HG02798 (cell line): ENCODE measurements around the gene UCN2.

Source experiments
- ATAC-seq: cut with Tn5 transposase; IDR thresholded peaks from one replicate; pipeline ENCODE4 v1.9.1; 2021; ENCODE audit warnings: mild to moderate bottlenecking; ENCODE audit not compliant: unreplicated experiment, poor library complexity

Gene UCN2, protein sequence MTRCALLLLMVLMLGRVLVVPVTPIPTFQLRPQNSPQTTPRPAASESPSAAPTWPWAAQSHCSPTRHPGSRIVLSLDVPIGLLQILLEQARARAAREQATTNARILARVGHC

DNA sequence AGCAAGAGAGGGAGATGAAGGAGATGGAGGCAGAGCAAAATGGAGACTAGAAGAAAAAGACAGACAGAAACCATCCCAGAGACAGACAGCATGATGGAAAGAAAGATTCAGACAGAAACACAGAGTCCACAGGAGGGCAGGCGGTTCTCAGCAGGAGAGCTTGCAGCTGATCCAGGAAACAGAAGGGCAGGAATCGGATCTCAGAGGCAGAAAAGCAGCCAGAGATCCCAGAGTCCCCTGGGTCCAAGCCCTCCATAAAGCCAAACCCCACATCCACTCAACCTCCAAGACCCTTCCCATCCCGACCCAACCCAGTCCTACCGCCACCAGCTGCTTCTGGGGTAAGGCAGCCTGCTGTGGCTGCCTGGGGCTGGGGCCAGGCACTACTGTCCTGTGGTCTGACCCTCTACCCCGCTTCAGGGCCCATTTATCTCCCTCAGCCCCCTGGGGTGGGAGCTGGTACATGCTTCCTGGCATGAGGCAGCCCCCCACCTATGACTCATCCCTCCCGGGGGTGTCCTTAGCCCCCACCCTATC, at the start of gene UCN2:
TSS of gene UCN2 (minus strand) at position 400 of the 537 bp plus-strand sequence. CDS start 657 bp downstream, outside the sequence.
- no peak for ATAC-seq

DNA sequence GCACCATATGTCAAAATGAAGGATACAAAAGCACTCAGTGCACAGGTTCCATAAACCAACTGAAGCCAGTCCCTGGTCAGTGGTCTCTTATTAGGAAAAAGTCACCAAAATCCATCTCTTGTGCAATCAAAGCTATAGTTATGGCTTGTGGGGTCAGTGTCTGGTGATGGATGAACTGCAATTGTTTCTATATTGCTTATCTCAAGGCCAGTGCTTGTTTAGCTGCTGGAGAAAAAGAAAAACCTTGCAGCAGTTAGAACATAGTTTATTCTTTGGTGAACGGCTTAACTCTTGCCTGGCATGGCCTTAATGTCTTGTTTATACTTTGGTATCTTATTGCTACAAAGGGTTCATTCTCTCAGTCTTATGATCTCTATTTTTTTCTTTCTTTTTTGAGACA, 48.7 kb upstream of the UCN2 start:
- ATAC-seq: no peak

- ATAC-seq: peak; percentile 98
These were observed 45.8 kb upstream of the UCN2 start, which contains the start of gene UQCRC1 for GRCh38 chr3:48609088-48610005. UQCRC1 (minus strand) TSS chr3:48609646; CDS start chr3:48609620, 26 bp downstream.

- ATAC-seq: no peak
These were observed 43.9 kb upstream of the UCN2 start for GRCh38 chr3:48607519-48607918.

DNA sequence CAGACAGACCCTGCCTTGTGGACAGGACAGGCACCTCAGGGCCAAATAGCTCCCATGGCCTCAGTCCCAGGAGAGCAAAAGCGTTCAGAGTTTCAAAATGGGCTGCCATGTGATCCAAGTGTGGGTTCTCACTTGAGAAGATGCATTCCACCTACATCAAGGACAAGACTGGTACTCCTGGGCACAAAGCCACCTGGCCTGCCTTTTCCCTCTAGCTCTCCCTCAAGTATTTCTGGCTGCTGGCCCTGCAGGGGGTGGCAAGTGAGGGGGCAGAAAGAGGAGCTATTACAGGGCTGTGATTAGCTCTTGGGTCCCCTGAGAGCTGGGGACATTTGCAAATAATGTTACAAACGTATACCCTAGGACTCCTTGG, 38.0 kb upstream of the UCN2 start:
- no peak for ATAC-seq

DNA sequence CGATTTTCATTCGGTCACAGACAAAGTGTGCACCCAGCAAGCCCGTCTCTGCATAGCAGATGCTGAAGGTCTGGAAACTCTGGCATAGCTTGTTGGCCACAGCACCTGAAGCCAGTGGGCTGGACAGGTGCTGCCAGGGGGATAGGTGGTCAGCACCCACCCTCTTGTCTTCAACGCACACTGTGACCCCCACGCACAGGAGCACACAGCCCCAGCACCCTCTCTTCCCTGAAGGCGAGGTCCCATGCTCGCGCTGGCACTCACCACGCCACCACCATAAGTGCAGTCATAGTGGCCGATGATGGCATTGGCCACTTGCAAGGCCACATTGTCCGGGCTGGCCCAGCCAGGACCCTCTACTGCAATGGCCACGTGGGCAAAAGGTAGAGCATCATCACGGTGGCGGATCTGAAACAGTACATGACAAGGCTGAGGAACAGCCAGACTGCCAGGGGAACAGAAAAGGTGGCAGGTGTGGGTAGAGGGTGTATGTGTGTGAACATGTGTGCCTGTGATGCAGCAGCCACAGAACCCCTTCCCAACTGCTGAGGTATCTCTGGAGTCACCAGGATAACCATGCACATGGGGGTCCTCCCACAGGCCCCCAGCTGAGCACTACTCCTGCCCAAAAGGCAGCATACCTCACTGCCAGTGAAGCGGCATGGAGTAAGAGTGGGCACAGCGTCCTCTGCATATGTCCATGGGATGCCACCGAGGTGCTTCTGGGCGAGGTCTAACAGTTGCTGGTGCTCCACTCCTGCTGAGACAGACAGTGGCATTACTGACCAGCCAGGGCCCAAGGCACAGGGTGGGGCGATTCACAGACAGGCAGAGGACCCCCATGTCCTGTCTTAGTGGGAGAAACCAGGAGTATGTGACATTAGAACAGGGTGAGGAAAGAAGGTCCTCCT, 37.4 kb upstream of the UCN2 start:
- ATAC-seq: no peak

GRCh38 chr3:48599509-48600285, 36.1 kb upstream of the UCN2 start:
- no peak for ATAC-seq

DNA sequence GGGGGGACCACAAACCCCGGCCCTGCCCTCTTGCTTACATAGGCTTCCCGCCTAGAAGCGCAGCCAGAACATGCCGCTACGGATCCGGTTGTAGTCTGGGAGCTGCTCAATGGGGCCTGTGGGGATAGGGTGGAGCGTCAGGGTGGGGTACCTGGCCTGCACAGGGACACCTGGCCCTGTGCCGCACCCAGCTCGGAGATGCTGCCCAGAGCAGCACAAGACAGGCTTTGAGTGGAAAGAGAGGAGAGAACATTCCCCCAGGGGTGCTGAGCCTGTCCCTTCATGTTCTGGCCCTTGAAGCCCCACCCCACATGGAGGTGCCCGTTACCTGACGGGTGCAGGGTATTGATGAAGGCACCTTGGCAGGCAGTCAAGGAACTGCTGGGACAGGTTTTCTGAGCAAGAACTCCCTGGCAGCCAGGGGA, 35.5 kb upstream of the UCN2 start:
- ATAC-seq: no peak

DNA sequence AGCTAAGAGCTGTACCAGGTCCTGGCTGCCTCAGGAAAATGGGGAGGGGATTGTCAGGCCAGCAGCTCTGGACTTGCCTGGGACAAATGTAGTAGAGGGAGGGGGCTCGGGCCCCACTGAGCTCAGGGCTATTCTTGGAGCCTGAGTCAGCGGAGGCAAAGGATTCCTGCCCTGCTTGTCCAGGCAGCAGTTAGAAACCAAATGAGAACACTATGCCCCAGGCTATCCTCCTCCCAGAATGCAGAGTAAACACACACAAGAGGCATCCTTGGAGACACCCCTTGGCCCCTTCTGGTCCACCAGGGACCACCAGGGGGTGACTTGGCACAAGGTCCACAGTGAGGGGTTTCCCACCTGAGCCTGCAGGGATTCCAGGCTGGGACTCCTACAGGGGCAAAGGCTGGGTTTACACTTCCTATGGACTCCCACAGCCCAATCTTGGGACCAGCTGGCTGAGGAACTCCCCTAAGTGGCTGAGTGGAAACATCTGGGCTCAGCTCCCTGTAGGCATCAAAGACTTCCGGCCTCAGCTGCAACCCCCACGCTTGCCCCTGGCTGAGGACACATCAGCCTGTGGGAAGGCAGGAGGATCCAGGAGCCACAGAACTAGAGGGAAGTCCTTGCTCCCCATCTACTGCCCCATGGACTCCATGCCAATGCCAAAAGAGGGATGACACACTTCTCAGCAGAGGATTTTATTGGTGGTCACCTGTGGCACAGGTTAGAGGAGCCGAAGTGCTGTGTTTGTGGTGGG, 34.9 kb upstream of the UCN2 start:
- no peak for ATAC-seq

- no peak for ATAC-seq
These were observed 33.8 kb upstream of the UCN2 start for GRCh38 chr3:48597408-48597800.

DNA sequence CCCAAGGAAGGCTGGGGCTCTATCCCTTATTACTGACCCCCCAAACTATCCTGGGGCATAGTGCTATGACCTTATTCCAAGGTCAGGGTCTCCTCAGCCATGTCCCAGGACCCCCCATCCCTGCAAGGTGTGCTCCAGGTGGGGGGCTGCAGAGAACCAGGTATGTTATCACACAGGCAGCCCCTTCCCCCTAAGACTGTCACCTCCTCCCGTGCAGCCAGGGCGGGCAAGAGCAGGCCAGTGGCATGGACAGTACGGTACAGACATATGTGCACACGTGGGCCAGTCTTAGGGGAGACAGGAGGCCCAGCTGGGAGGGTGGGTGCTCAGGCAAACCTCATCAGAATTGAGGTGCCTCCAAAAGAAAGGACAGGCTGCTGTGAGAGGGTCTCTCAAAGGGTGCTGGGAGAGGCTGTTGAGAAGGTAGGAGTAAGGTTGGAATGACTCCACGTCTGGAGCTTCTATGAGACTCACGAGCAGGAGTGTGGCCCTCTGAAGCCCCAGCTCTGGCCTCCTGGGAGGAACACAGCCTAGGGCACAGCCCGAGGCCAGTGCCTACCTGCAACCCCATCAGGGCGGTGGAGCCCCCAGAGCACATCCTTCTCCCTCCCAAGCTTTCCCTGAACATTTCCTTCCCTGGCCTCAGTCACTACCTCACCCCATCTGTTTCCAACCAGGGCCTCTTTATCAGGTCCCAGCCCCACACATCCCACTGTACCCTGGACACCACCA, 33.3 kb upstream of the UCN2 start:
- no peak for ATAC-seq

- ATAC-seq: no peak
These were observed 32.6 kb upstream of the UCN2 start for GRCh38 chr3:48596157-48596556.

GRCh38 chr3:48595526-48596121, 32.0 kb upstream of the UCN2 start:
- ATAC-seq: no peak

DNA sequence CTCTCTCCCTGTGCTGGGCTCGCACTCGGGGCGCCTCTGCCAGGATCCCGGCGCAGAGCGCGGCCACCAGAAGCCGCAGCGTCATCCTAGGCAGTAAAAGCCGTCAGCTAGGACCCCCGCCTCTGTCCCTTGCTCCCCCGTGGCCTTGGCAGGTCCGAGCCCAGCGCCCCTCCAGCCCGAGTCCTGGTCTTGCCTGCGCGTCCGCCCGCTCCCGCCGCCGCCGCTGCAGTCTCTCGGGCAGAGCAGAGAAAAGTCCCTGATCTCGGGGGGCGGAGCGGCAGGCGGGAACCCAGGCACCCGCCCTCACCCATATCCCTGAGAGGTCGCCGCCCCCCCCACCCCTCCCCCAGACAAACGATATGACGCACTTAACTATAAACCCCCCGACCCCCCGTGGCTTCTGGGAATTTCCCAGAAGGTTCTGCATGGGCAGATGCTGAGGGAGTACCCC, 31.5 kb upstream of the UCN2 start, which contains the start of gene COL7A1:
TSS of gene COL7A1 (minus strand) at position 255 of the 451 bp plus-strand sequence. CDS start at position 85, 170 bp downstream.
- no peak for ATAC-seq

DNA sequence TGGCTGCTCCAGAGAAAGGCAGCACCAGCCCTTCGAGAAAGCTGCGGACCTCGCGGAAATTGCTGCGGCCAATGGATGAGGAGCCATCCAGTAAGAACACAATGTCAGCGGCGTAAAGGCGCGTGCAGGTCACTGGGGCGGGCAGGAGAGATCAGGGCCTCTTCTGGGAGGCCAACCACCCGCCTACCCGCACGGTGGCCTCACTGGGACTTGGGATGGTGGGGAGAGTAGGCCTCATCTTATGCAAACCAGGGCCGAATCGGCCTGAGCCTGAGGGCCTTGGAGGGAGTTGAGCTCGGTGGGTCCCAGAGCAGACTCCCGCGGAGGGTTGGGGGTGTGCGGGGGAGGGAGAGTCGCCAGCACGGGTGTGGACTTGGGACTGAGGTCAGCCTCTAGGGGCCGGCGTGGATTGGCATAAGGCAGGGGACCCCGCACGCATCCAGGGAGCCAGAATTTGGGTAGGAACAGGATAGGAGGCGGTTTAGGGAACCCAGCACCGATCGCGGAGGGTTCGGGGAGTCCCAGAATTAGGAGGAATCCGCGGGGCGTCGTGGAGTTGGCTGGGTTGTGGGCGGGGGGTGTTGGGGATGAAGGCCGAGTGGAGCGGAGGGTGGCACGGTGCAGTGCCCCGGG, 31.0 kb upstream of the UCN2 start:
- no peak for ATAC-seq

DNA sequence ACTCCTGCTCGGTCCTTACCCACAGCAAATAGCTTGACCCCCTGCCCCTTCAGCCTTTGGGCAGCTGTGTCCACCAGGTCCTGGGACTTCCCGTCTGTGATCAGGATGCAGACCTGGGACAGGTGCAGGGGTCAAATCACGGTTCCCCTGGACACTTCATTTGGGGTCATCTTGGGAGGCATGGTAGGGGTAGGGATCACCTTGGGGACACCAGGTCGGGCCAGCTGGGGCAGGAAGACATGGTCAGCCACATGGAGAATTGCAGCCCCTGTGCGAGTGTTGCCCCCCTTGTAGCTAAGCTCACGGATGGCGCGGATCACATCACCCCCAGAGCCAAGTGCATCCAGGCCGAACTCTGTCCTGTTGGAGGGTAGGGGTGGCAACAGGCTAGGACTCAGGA, 29.8 kb upstream of the UCN2 start:
- ATAC-seq: no peak

- no peak for ATAC-seq
These were observed 29.0 kb upstream of the UCN2 start for GRCh38 chr3:48592519-48593087.
